ENCODE measurements around the gene APRT. TPM values are rescaled to one million over a fixed set of nuclear protein-coding genes. Genes with fewer than 3 reads are reported as not detected.
"Not testable (repeated sequence)": the region's sequence is repeated elsewhere in the genome, so short reads cannot be mapped to it uniquely, and the experiment has no call there.

APRT gene
- total RNA-seq, 4 donors from 2014 or later = 81.6 to 221 (median 149) TPM

- TF ChIP-seq POLR2A (IDR thresholded peaks at IDR 0.05) (no peak), POLR2AphosphoS5 (IDR thresholded peaks at IDR 0.05) (peak in 1 of 3 donors; percentile 21)
- no peaks in the 10 kb centered on the region for H3K9me3 ChIP-seq
- H3K27me3 ChIP-seq = no peaks in the 10 kb centered on the region
- H3K4me3 ChIP-seq = no peak overlapping the region
- H3K4me1 ChIP-seq = peaks cover 62 to 89% (median 71%) of the 10 kb centered on the region in 4 donors
- intact Hi-C loops (cut with DNase I; ENCODE audit: low total_unique reads) = no loop called here
- peak overlapping the region; percentile 82 to 93 (median 88) for H3K27ac ChIP-seq
- no peaks in the 10 kb centered on the region for H3K36me3 ChIP-seq
- WGBS, 2 donors (ENCODE audit: low coverage in 1 of 2) = 55% methylated on average over 12 of the region's 12 CpGs; no CpG with 5 or more reads in 1 of the 2 donors
- DNase-seq = peak; percentile 64
- in situ Hi-C loops (cut with MboI; ENCODE audit: low pct_ligation_motif_present in 1 of 4, low pct_unique_long_range_greater_than_20kb in 1 of 4, low sequenced_read_pairs in 3 of 4) = no loop called here
These were observed 37.9 kb downstream of the APRT start for GRCh38 chr16:88773812-88774291.

- in situ Hi-C loops (cut with MboI; ENCODE audit: low pct_ligation_motif_present in 1 of 4, low pct_unique_long_range_greater_than_20kb in 1 of 4, low sequenced_read_pairs in 3 of 4) = no loop called here
- Histone ChIP-seq H3K4me1 (peaks cover 69 to 89% (median 76%) of the 10 kb centered on the region in 4 donors), H3K27me3 (no peaks in the 10 kb centered on the region), H3K4me3 (no peak overlapping the region), H3K36me3 (no peaks in the 10 kb centered on the region), H3K27ac (peak overlapping the region; percentile 82 to 93 (median 88)), H3K9me3 (no peaks in the 10 kb centered on the region)
- 64 to 70% methylated on average over 4 to 29 of the region's 29 CpGs for WGBS, 2 donors (ENCODE audit: low coverage in 1 of 2)
- peak; percentile 66 for DNase-seq
- TF ChIP-seq POLR2A (IDR thresholded peaks at IDR 0.05) (no peak), POLR2AphosphoS5 (IDR thresholded peaks at IDR 0.05) (peak; percentile 55 to 63 (median 63)), CTCF (IDR thresholded peaks at IDR 0.05) (no peak), EP300 (IDR thresholded peaks at IDR 0.05; ENCODE audit: low read depth) (no peak)
- intact Hi-C loops (cut with DNase I; ENCODE audit: low total_unique reads) = no loop called here
These were observed 38.6 kb downstream of the APRT start for GRCh38 chr16:88772871-88773811.

GRCh38 chr16:88771781-88772180 lies 39.9 kb downstream of the APRT start:
- Histone ChIP-seq H3K4me1 (peaks cover 70 to 91% (median 83%) of the 10 kb centered on the region in 4 donors), H3K27ac (peak overlapping the region; percentile 82 to 93 (median 90))
- intact Hi-C loops (cut with DNase I; ENCODE audit: low total_unique reads); in situ Hi-C loops (cut with MboI; ENCODE audit: low pct_ligation_motif_present in 1 of 4, low pct_unique_long_range_greater_than_20kb in 1 of 4, low sequenced_read_pairs in 3 of 4); H3K36me3 ChIP-seq; H3K4me3 ChIP-seq; DNase-seq; H3K9me3 ChIP-seq; H3K27me3 ChIP-seq: not testable (repeated sequence)
- WGBS, 2 donors (ENCODE audit: low coverage in 1 of 2) = 100% methylated on average over 8 of the region's 23 CpGs; no CpG with 5 or more reads in 1 of the 2 donors

DNA sequence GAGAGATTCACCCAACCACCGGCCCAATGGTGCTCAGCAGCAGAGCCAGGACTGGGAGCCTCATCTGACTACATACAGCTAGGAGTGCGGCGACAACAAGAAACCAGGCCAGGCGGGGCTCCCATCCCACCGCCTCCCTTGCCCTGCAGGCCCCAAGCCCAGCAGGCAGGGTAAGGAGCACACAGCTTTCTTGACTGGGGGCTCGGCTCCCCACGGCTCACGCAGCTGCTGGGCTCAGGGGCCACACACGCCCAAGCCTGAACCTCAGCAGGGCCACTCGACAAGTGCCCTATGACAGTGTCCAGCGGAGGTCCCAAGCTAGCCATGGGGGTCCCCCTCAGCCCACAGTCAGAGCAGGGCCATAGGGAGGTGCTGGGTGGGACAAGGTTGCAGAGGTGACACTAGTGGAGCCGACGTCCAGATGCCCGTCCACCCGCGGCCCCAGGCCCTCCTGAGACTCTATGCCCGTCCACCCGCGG lies 40.4 kb downstream of the APRT start:
- H3K9me3 ChIP-seq = no peaks in the 10 kb centered on the region
- H3K4me3 ChIP-seq = peak overlapping the region in 1 of 4 donors; percentile 23
- intact Hi-C loops (cut with DNase I; ENCODE audit: low total_unique reads) (no loop called here), in situ Hi-C loops (cut with MboI; ENCODE audit: low pct_ligation_motif_present in 1 of 4, low pct_unique_long_range_greater_than_20kb in 1 of 4, low sequenced_read_pairs in 3 of 4) (no loop called here)
- peaks cover 70 to 90% (median 82%) of the 10 kb centered on the region in 4 donors for H3K4me1 ChIP-seq
- H3K36me3 ChIP-seq = no peaks in the 10 kb centered on the region
- H3K27ac ChIP-seq = peak overlapping the region; percentile 82 to 93 (median 90)
- no peak for DNase-seq
- 36% methylated on average over 5 of the region's 19 CpGs; no CpG with 5 or more reads in 1 of the 2 donors for WGBS, 2 donors (ENCODE audit: low coverage in 1 of 2)
- TF ChIP-seq EP300 (IDR thresholded peaks at IDR 0.05; ENCODE audit: low read depth) (no peak), POLR2A (IDR thresholded peaks at IDR 0.05) (no peak), CTCF (IDR thresholded peaks at IDR 0.05) (no peak), POLR2AphosphoS5 (IDR thresholded peaks at IDR 0.05) (no peak)
- no peaks in the 10 kb centered on the region for H3K27me3 ChIP-seq

All from transverse colon (tissue), 4 donors.